HFF-Myc (cell line): Measurements from ENCODE around the gene ABCF2.

Experiments used
- DNase-seq: peaks from one replicate; pipeline ENCODE4 v3.0.0-alpha.2; 2011; ENCODE audit warnings: low read depth; ENCODE audit errors: extremely low read depth
- H3K4me3 ChIP-seq: replicated peaks from 2 replicates; pipeline ENCODE4 v1.5.1; 2011; ENCODE audit warnings: low read depth, mild to moderate bottlenecking, control low read depth, low read length
- CTCF ChIP-seq: IDR thresholded peaks from 2 replicates; pipeline ENCODE4 v1.5.1; 2012; ENCODE audit warnings: mild to moderate bottlenecking, low read depth, low read length, control low read depth; ENCODE audit errors: missing control alignments

Gene ABCF2

GRCh38 chr7:151245360-151246101 is 18.5 kb upstream of the ABCF2 start:
- peak; percentile 40 for TF ChIP-seq CTCF
- peak overlapping the region; percentile 20 for H3K4me3 ChIP-seq
- no peak for DNase-seq

DNA sequence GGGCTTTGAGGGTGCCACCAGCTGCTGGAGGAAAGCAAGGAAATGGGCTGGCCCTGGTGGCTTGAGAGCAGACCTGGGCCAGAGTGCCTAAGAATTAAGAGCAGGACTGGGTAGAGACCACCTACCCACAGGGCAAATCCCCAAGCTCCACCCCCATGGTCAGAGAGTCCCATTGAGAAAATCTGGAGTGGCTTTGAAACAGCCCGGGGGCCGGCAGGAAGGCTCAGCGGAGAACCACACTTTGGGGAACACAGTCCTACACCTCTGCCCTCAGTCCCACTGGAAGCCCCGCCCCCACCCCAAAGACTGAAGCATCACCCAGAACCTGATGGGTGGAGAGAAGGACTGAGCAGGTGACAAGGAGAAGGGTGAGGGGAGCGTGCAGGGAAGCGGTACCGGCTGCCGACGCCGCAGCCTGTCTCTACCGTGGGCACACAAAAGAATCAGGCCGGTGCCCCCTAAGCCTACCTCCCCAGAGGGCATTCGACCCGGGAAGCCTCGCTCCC is 17.9 kb upstream of the ABCF2 start:
- H3K4me3 ChIP-seq = peak overlapping the region; percentile 20
- TF ChIP-seq CTCF = no peak
- no peak for DNase-seq

DNA sequence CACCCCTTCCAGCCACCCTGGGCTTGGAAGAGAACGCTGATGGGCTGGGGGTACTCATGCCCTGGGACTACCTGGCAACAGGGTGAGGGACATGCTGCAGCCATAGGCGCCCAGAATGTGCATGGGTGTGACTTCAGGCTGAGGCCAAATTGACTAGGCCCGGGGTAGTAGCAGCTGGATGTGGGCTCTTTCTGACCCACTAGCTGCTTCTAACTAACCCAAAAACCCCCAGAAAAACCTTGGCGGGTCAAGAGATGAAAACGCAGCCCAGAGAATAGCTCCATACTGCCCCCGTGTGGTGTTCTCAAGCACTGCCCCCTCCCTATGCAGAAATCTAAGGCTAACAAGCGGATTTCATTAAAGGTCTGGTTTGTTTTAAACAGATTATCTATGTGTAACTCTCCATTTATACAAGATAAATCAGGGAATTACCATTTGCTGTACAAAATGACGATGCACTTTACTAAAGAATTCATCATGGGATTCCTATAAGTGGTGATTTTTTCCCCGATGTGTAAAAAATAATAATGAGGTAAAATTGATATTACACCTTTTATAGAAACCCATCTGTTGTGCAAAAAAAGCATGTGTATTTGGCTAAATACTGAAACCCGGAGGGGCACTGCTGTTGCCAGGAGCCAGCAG is 17.3 kb upstream of the ABCF2 start:
- DNase-seq = no peak
- TF ChIP-seq CTCF = peak; percentile 93
- H3K4me3 ChIP-seq = no peak overlapping the region

GRCh38 chr7:151243408-151244195 is 16.6 kb upstream of the ABCF2 start:
- no peak overlapping the region for H3K4me3 ChIP-seq
- no peak for DNase-seq
- no peak for TF ChIP-seq CTCF

DNA sequence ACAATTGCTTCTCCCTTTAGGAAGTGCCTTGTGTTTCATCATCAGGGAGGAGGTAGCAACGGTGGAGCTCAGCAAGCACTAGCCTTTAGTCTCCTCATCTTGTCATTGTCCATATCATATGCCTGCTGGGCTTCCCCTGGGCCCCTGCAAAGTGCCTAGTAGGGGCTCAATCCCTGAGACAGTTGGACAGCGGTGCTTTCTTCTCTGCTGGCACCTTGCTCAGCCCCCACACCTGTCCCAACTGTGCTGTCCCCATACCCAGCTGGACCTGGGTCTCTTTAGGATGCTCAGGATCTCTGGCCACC is 16.0 kb upstream of the ABCF2 start:
- no peak overlapping the region for H3K4me3 ChIP-seq
- no peak for DNase-seq
- no peak for TF ChIP-seq CTCF

- no peak for DNase-seq
- H3K4me3 ChIP-seq = no peak overlapping the region
- no peak for TF ChIP-seq CTCF
These were observed 15.4 kb upstream of the ABCF2 start for GRCh38 chr7:151242159-151243044.
